ENCODE results near the gene GJA3. TPM values are rescaled to one million over a fixed set of nuclear protein-coding genes. Genes with fewer than 3 reads are reported as not detected.

Gene GJA3
- total RNA-seq, 2 experiments from 2014 or later = not detected

GRCh38 chr13:20181188-20181587 is 20.3 kb upstream of the GJA3 start:
- H3K27me3 ChIP-seq (ENCODE audit: control insufficient read depth in 1 of 2, insufficient read depth in 2 of 2, low read length in 2 of 2) = peaks cover 24 to 29% of the 10 kb centered on the region in 2 experiments
- no peak overlapping the region for H3K27ac ChIP-seq (ENCODE audit: low read depth in 1 of 2, low read length in 2 of 2)
- intact Hi-C loops (cut with DNase I, micrococcal nuclease) = loop anchor here in 1 of 2 experiments (5.0 kb wide), 1 partner anchor 746 kb away; no protein-coding TSS in a partner anchor
- DNase-seq = no peak
- no peak overlapping the region for H3K4me3 ChIP-seq (ENCODE audit: low read length)
- no peak for ATAC-seq (ENCODE audit: poor library complexity)
- Mint-ChIP-seq H3K36me3 (ENCODE audit: low read depth) (no peaks in the 10 kb centered on the region), H3K27ac (no peak overlapping the region), H3K9me3 (no peaks in the 10 kb centered on the region), H3K27me3 (peaks cover 57% of the 10 kb centered on the region), H3K4me3 (no peak overlapping the region), H3K4me1 (ENCODE audit: low read depth) (no peaks in the 10 kb centered on the region)
- TF ChIP-seq CTCF (IDR thresholded peaks at IDR 0.05) = no peak
- CTCF ChIA-PET = interaction anchor here (1.0 kb wide), 1 partner anchor 16 kb away, joined by 6 read pairs; no protein-coding TSS in a partner anchor
- H3K4me1 ChIP-seq (ENCODE audit: insufficient read depth, low read length) = peaks cover 2% of the 10 kb centered on the region
- no peaks in the 10 kb centered on the region for H3K9me3 ChIP-seq (ENCODE audit: control insufficient read depth in 1 of 2, insufficient read depth in 1 of 2, low read length in 2 of 2)
- H3K36me3 ChIP-seq (ENCODE audit: insufficient read depth, low read length) = no peaks in the 10 kb centered on the region
- POLR2A ChIA-PET = no interaction called here

GRCh38 chr13:20178156-20178555 is 17.3 kb upstream of the GJA3 start:
- H3K4me3 ChIP-seq (ENCODE audit: low read length) = no peak overlapping the region
- Mint-ChIP-seq H3K4me1 (ENCODE audit: low read depth) (peaks cover 7% of the 10 kb centered on the region), H3K4me3 (no peak overlapping the region), H3K36me3 (ENCODE audit: low read depth) (no peaks in the 10 kb centered on the region), H3K27me3 (peaks cover 86% of the 10 kb centered on the region), H3K9me3 (no peaks in the 10 kb centered on the region), H3K27ac (no peak overlapping the region)
- H3K27ac ChIP-seq (ENCODE audit: low read depth in 1 of 2, low read length in 2 of 2) = no peak overlapping the region
- no peaks in the 10 kb centered on the region for H3K36me3 ChIP-seq (ENCODE audit: insufficient read depth, low read length)
- POLR2A ChIA-PET = no interaction called here
- intact Hi-C loops (cut with DNase I, micrococcal nuclease) = no loop called here
- no peaks in the 10 kb centered on the region for H3K9me3 ChIP-seq (ENCODE audit: control insufficient read depth in 1 of 2, insufficient read depth in 1 of 2, low read length in 2 of 2)
- ATAC-seq (ENCODE audit: poor library complexity) (no peak), DNase-seq (no peak)
- peaks cover 9% of the 10 kb centered on the region for H3K4me1 ChIP-seq (ENCODE audit: insufficient read depth, low read length)
- peaks cover 43 to 53% of the 10 kb centered on the region in 2 experiments for H3K27me3 ChIP-seq (ENCODE audit: control insufficient read depth in 1 of 2, insufficient read depth in 2 of 2, low read length in 2 of 2)
- CTCF ChIA-PET = no interaction called here
- no peak for TF ChIP-seq CTCF (IDR thresholded peaks at IDR 0.05)

- ChIA-PET POLR2A (no interaction called here), CTCF (no interaction called here)
- no peak for TF ChIP-seq CTCF (IDR thresholded peaks at IDR 0.05)
- no peaks in the 10 kb centered on the region for H3K36me3 Mint-ChIP-seq (ENCODE audit: low read depth)
- H3K27me3 Mint-ChIP-seq = peaks cover 93% of the 10 kb centered on the region
- no peaks in the 10 kb centered on the region for H3K9me3 Mint-ChIP-seq
- peaks cover 43 to 58% of the 10 kb centered on the region in 2 experiments for H3K27me3 ChIP-seq (ENCODE audit: control insufficient read depth in 1 of 2, insufficient read depth in 2 of 2, low read length in 2 of 2)
- no peaks in the 10 kb centered on the region for H3K36me3 ChIP-seq (ENCODE audit: insufficient read depth, low read length)
- H3K9me3 ChIP-seq (ENCODE audit: control insufficient read depth in 1 of 2, insufficient read depth in 1 of 2, low read length in 2 of 2) = no peaks in the 10 kb centered on the region
- H3K4me3 Mint-ChIP-seq = no peak overlapping the region
- H3K27ac Mint-ChIP-seq = no peak overlapping the region
- DNase-seq = no peak
- H3K4me1 ChIP-seq (ENCODE audit: insufficient read depth, low read length) = peaks cover 9% of the 10 kb centered on the region
- H3K27ac ChIP-seq (ENCODE audit: low read depth in 1 of 2, low read length in 2 of 2) = no peak overlapping the region
- intact Hi-C loops (cut with DNase I, micrococcal nuclease) = no loop called here
- peaks cover 7% of the 10 kb centered on the region for H3K4me1 Mint-ChIP-seq (ENCODE audit: low read depth)
- ATAC-seq (ENCODE audit: poor library complexity) = no peak
- H3K4me3 ChIP-seq (ENCODE audit: low read length) = no peak overlapping the region
These were observed 16.4 kb upstream of the GJA3 start for GRCh38 chr13:20177049-20177831.

Measured in CD4-positive, alpha-beta T cell (primary cell).